GM19239 (cell line): Measurements from ENCODE around the gene AGAP1.

ENCODE experiments used
- DNase-seq: peaks from one replicate; pipeline ENCODE4 v3.0.0; 2011; ENCODE audit warnings: low spot score; ENCODE audit not compliant: insufficient read length
- FAIRE-seq: peaks from 2 replicates; lab custom pipeline; 2011; peaks lifted over from hg19 to GRCh38; lab: Jason Lieb, UNC

Gene AGAP1

DNA sequence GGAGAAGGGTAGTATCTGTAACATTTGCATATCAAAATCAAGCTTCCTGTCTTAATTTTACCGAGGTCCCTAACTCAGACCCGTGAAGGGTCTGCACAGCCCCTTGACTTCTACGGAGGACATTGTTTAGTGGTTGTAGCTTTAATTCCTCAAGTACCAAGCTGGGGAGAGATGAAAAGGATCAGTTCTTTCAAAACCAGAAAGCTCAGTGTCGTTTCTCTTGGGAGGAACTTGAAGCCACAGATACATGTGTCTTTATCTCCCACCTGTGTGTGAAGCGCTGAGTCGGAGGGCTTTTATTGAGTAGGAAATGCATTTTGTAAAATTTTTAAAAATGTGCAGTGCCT, 410.7 kb downstream of the AGAP1 start:
- FAIRE-seq (no peak), DNase-seq (no peak)

DNA sequence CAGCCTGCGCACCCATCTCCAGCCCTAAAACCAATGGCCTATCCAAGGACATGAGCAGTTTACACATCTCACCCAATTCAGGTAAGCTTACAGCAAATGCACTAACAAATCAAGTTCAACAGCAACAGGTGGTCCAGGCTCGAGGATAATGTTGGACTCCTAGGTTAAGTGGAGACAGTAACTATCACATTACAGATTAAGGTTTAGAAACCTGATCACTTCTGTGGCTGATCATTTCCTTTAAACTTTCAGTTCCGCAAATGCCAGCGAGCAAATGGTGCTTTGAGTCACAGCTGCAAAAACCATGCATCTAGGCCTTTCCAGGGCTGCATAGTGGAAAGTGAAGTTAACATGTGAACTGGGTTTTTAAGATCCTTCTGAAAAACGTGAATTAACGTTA, 415.0 kb downstream of the AGAP1 start:
- FAIRE-seq, result peak; percentile 39
- peak; percentile 28 for DNase-seq

DNA sequence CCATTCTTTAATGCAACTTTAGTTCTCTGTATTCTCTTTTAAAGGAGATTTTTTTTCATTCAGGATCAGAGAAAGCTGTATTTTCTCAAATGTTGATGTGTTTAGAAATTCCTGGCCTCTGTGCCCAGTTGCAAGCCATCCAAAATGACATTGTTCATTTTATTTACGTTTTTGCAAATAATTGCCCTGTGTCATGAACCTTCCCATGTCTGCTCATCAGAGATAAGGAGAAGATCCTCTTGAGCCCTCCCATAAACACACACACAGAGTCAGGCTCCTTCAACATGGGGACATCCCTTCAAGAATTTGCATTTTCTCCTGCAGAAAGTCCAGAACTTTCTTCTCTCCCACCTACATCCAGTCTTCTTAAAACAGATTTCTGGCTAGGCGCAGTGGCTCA, 415.5 kb downstream of the AGAP1 start:
- DNase-seq (no peak), FAIRE-seq (no peak)

DNA sequence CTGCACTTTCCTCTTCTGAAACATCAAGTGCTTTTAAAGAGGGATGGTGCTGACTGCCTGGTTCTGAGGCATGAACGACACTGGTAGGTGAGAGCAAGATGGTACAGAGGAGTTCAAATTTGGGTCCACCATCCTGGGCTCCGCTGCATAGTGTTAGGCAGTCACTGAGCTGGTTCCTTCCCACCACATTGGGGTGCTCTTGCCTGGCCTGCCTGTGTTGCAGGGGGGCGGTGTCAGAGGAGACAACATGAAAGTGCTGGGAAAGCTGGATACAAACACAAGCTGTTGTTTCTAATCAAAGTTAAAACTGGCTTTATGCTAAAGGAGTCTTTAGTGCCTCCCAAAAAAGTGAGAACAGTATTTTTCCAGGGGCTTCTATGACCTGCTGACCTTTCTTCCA, 416.2 kb downstream of the AGAP1 start:
- DNase-seq (no peak), FAIRE-seq (no peak)

DNA sequence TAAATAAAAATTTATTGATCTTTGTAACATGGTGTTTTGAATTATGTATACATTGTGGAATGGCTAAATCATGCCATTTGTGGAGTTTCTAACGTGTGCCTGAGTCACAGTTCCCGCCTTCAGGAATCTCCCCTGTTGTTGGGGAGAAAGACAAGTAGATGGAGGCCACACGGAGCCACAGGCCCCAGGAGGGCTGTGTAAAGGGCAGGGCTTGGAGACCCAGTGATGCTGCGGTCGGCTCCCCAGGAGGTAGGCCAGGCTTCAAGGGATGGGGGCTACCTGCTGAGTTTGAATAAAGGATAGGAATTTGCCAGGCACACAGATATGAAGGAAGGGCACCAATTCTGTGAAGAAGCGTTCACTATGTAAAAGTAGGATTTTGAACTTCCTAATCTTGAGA, 417.3 kb downstream of the AGAP1 start:
- FAIRE-seq (no peak), DNase-seq (no peak)

DNA sequence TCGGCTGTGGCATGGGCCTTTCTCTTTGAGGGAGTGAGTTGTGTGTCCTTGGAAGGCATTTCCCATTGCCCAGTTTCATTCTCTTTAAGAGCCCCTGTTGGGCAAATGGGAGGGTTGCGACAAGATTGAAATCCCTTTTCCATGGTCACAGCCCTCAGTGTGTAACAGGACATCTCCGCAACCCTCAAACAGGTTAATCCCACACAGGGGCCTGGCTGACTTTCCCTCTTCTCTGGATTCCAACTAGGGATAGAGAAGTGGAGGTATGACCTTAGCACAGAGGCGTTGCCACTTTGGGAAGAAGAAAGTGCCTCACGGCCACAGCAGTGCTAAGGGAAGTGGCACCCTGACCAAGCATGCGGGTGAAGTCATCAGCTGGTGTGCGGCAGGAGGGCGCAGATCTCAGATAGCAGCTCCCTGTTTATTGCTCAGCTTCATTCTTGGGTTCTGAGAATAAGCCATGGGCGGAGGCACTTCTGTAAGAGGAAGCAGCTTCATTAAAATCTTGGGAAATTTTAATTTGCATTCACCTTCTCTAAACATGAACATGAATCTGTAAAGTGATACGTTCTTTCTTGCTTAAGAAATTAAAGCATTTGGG, 417.9 kb downstream of the AGAP1 start:
- FAIRE-seq (no peak), DNase-seq (no peak)

DNA sequence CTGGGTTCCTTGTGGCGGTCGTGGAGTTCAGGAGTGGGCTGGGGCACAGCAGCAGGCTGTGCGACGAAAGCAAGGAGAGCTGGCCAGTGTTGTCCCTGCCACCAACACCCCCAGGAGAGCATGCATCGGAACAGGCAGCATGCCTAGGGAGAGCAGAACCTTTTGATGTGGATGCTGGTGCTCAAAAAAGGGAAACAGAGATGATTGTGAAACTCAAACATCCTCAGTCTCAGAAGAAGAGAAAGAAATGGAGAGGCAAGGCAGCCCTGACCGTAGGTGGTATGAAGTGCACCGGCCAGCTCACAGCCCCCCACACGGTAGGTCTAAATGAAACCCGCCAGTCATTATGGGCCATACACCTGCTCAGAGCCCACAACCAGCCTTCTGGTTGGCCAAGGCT, 420.9 kb downstream of the AGAP1 start:
- FAIRE-seq (no peak), DNase-seq (no peak)

DNA sequence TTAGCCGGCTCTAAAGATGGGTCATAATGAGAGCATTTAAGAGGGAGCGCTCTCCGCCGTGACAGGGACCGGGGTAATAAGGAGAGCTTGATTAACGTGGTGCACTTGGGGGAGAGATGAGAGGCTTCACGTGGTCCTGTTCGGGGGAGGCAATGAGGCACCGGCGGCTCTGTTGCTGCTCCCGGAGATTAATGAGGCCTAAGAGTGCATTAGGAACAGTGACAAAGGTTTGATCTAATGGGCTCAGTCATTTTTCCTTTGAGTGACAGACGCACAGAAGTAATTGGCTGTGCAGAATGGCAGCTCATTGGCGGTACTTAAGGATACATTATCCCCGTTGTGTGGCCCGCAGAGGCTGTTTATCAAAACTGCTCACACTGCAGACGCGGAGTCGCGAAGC, 423.7 kb downstream of the AGAP1 start:
- no peak for FAIRE-seq
- DNase-seq, result no peak

DNA sequence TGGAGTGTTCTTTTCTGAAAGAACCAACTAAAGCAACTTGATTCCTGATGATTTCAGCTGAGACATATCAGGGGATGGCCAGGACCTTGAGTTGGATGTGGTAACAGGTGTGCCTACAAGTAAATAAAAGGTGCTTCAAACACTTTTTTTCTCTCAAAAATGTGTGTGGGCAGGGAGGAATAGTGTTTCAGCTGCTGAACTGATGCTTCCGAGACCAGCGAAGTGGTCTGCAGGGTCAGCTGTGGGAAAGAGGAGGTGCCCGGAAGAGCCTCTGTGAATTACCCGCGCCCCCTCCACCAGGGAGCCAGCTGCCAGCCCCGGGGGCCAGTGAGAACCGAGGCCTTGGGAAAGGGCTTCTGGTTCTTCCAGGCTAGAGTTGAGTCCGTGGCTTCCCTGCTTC, 425.0 kb downstream of the AGAP1 start:
- FAIRE-seq, result no peak
- no peak for DNase-seq

DNA sequence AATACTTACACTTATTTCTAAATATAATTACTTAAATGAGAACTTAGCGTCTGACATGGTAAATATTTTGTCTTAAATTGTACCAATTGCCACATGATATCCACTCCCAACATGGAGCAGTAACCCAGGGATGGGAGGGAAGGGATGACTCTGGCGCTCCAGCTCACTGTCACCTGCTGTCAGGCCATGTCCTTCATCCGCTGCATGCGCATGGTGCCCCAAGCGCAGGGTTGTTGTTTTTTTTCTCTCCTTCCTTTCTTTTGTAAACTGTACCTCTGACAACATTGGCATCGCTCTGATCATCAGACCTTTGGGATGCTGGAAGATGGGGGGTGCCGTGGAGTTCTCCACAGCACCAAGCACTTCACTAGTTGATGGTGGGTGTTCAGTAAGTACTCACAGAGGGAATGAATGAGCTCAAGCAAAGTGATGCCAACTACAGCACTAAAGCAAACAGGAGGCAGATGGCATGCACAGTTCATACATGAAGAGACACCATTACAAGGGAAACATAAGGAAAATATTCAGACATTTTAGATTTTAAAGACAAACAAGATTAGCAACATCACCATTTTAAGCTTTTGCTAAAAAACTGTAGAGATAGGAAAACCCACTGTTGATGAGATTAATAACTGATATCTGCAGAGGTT, 426.5 kb downstream of the AGAP1 start:
- FAIRE-seq (no peak), DNase-seq (no peak)

DNA sequence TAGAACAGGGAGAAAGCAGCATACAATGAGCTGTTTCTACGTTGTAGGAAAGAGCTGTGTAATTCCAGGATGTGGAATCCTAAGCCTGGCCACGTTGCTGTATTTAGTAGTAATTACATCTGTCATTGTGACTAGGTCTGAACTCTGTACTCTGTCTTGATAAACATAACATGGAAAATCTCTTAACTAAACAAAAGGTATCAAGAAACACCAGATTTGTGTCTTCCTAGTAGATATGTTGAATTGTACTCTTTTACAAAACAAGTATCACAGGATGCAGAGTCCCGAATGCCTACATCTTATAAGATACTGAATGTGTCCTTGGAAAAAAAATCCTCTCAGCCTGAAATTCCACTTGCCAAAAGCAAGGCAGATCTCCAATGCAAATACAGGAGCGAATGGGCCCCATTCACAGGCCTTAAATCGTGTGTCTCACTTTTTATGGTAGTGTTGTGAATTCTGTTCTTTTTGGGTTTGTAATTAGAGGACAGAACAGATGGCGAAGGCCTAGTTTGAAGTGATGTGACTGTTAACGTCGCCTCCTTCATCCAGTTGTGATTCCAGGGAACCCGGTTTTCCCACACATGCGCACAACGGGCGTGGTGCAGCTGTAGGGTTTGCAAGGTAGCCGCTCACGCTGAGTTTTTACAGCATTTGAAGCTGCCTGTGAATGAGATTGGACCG, 427.8 kb downstream of the AGAP1 start:
- DNase-seq, result no peak
- FAIRE-seq, result no peak

DNA sequence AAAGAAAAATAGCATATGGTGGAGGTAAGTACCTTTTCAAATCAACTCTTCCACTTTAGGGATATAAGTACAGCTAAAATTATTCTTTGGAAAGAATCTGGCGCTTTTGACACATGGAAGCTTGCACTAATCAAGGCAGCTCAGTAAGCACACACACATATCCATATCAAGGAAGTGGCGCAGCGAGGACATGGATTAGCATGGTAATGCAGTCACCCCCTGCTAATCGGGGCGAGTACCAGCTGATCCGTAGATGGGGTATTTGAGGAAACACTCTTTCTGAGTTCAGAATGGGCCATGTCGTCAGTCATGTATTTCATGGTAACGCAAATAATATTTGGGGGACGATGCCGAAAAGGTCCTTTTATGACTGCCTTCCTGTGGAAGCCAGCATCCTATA, 429.0 kb downstream of the AGAP1 start:
- DNase-seq (no peak), FAIRE-seq (no peak)

DNA sequence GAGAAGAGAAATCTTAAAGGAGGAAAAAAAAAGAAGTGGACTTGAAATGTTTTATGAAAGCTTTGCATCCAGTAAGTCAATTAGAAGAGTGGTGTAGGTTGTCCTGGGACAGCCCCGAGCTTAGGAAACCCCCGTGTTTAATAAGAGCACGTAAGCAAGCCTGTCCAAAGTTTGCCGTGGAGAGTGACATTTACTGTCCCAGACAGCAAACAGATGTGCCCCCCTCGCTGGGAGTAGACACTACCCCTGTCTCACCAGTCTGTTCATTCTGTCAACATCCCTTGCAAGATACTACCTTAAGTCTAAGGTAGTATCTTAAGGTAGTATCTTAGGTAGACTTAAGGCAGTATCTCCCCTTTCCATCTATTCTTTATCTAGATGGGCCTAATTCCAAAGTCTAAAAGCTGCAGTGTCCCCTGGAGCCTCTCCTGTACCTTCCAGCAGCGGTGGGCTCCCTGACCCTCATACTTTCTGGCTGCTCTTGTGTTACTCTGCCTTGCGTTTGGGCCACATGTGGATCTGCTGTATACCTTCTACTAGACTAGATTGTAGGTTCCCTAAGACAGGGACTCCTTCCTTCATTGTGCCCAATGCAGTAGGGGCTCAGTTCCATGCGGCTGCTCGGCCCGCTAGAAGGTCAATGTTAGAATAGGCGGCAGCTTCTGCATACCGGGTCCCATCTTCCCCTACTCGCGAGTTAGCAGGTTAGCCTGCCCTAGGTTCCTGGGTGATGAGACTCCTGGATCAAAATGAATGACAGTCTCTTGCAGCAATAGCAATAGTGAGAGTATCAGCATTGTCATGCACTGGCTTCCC, 430.2 kb downstream of the AGAP1 start:
- FAIRE-seq, result no peak

DNA sequence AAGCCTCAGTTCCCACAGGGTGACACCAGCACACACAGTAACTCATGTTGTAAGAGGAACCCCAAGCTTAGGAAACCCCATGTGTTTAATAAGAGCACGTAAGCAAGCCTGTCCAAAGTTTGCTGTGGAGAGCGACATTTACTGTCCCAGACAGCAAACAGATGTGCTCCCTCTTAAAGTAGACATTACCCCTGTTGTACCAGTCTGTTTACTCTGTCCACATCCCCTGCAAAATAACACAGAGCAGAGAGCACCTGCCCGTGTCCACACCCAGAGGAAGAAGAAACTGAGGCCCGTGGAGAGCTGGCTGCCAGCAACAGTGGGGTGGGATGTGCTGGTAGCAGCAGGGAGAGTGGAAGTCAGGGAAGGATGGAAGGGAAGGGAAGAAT, 430.8 kb downstream of the AGAP1 start:
- DNase-seq (no peak), FAIRE-seq (no peak)

More for the DNA sequence above, 430.2 kb downstream of the AGAP1 start:
- no peak for DNase-seq

DNA sequence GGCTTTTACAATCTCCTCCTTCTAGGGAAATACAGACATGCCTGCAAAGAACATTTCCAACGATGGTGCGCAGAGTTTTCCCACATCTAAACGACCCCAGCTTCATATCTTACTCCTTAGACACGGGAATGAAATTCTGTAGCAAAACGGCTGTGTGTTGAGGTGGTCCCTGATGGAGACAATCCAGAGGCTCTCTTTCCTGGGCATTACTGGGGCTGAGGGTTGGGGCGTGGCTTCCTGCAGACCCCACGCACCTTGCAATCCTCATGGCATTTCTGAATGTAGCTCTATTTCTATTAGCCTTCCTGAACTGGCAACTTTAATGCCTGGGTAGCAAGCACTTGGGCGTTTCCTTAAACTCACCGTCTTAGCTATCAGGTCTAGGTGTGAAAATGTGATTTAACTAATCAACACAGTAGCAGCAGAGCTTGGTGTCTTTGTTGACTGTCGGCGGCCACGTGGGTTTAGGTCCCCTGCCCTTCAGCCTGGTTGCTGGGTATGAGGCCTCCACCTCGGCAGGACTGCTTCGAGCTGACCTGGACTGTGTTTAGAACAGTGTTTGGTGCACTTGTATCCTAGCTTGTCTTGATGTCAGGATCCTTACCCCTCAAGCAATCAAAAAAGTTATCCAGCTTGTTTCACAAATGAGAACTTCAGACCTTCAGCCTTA, 431.5 kb downstream of the AGAP1 start:
- FAIRE-seq (no peak), DNase-seq (no peak)

DNA sequence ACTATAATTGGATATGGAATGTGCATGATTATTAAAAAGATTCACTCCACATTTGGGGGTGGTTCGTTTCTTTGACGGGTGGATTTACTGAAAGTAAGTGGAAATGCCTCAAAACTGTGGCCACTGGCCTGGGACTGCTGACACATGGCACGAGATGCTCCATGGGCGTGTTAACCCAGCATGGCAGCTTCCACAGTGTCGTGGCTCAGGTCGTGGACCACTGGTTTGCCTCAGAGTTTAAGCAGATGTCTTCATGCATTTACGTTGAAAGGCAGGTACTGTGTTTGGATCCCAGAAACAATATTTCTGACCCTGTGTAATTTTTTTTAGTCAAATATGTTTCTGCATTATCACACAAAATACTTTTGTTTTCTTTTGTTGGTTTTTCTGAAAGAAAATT, 432.4 kb downstream of the AGAP1 start:
- FAIRE-seq, result no peak

DNA sequence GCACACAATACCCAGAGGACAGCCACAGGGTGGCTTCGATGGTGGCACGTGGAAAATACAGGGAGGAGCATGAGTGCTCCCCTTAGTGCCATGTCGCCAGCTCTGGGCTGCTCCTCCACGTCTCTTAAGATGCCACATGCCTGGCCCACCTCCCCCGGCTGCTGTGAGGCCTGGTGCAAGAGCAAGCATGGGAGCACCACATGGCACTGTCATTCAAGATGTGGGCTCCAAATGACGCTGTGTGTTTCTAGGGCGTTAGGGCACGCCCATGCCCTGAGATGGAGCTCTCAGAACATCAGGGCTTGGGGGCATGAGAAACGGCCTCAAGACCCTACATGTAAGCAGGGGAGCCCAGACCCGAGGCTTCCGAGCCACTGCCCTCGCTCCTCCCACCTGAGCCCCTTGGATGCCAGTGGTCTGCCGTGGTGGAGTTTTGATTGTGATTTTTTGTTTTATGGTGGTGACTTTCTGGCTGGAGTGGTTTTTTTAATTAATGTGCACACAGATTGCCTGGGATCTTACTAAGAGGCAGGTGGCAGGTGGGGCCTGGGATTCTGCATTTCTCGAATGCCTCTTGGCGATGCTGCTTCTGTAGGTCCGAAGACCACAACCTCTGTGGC, 435.0 kb downstream of the AGAP1 start:
- FAIRE-seq, result no peak

More for the DNA sequence above, 432.4 kb downstream of the AGAP1 start:
- no peak for DNase-seq

DNA sequence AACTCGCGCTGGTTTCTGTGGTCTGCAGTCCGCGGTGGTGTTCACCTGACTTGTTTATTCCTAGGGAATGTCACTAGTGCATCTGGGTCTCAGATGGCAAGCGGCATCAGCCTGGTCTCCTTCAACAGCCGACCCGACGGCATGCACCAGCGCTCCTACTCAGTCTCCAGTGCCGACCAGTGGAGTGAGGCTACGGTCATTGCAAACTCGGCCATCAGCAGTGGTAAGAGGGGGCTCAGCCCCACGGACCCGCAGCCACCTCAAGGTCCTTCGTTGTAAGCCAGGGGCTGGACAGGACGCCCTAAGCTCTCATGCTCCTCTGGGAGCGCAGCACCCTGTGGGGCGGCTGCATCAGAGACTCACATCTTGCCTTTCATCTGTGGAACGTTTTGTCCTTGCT, 436.9 kb downstream of the AGAP1 start:
- no peak for DNase-seq
- FAIRE-seq, result no peak

More for the DNA sequence above, 435.0 kb downstream of the AGAP1 start:
- no peak for DNase-seq

DNA sequence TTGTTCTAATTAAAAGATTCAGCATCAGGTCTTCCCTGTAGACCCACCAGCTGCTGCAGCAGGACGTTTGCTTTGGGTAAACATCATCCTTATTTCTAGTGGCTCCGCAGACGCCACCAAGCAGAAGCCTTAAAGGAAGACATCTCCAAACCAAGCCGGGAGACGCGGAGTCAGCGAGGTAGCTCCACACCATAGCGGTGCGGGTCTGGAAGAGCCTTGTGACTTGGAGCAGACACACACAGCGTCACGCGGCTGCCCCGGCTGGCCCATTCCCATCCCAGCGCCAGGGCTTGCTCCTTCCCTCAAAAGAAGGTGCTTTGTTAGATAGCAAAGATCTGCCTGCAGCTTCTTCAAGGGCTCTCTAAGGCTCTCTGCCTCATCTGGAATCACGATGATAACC, 437.8 kb downstream of the AGAP1 start:
- DNase-seq (no peak), FAIRE-seq (no peak)
